HPDE6-E6E7 (cell line): Measurements from ENCODE around the gene BDP1.
"Not testable (repeated sequence)": the region's sequence is repeated elsewhere in the genome, so short reads cannot be mapped to it uniquely, and the experiment has no call there.

Experiments used
- DNase-seq: peaks from one replicate; pipeline ENCODE4 v3.0.0; 2011; ENCODE audit warnings: missing footprints; ENCODE audit errors: extremely low spot score

The BDP1 gene

DNA sequence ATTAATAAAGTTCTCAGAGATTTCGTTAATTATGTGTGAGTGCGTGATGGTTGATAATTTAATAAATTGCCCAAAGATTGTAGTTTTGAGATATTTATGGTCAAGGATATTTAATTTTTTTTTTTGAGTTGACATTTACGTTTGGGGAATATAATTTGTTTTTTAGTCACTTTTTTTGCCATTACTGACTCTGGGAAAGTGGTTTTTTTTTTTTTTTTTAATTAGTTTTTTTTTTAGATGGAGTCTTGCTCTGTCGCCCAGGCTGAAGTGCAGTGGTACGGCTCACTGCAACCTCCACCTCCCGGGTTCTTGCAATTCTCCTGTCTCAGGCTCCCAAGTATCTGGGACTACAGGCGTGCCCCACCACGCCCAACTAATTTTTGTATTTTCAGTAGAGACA lies 1.7 kb downstream of the BDP1 start:
- no peak for DNase-seq

DNA sequence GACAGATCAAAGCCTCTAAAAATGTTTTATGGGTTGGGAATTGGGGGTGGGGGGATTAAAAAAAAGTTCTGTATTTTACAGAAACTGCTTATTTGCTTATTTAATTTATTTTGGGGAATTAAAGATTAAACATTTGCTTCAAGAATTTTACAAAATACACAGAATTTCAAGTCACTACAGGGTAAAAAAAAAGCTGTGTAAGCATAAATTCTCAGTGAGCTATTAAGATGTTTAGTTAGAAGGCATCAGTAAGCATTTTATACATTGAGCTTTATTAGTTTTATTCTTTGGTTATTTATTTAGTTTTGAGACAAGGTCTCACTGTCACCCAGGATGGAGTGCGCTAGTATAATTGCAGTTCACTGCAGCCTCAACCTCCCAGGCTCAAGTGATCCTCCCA lies 5.2 kb downstream of the BDP1 start:
- no peak for DNase-seq

DNA sequence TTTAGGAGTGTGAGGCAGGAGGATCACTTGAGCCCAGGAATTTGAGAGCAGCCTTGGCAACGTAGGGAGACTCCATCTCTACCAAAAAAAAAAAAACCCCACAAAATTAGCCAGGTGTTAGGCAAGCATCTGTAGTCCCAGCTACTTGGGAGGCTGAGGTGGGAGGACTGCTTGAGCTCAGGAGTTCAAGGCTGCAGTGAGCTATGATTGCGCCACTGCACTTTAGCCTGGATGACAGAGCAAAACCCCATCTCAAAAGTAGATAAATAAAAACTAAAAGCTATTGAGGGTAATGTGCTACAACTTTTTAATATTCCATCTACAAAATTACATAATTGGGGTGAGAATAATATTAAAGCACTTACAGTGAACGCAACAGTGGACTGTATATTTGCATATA lies 5.9 kb downstream of the BDP1 start:
- no peak for DNase-seq

DNA sequence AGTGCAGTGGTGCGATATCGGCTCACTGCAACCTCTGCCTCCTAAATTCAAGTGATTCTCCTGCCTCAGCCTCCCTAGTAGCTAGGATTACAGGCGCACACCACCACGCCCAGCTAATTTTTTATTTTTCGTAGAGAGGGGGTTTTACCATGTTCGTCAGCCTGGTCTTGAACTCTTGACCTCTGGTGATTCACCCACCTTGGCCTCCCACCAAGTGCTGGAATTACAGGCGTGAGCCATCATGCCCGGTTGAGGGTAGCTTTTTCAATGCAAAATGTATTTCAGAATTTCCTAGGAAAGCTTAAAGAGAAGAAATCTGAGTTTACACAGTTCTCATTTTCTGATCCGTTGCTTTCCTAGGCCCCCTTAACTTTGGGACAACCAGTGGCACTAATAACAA lies 15.7 kb downstream of the BDP1 start:
- DNase-seq = no peak

DNA sequence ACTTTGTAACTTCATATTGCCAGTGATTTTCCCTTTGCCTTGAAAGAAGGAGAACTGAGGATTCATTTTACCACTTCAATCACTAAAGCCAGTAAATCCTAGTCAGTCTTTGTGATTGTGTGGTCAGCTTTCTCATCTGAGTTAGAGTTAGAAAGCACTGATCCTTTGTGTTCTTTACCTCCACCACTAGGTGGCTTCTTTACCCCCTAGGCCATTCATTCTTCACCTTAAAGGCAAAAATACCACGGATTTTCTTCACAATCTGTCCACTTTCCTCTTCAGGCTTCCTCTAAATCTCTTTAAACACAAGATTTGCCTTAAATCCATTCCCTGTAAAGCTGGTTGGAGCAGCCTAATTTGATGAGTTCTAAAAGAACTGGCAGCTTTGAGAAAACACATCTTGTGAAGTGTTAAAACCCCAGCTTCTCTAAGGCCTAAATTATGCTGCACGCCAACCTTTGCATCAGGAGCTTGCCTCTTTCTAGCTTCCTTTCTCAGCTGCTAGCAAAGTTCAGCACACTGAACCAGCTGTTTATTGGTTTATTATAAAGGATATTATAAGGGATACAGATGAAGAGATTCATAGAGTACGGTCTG lies 20.4 kb downstream of the BDP1 start:
- no peak for DNase-seq

DNA sequence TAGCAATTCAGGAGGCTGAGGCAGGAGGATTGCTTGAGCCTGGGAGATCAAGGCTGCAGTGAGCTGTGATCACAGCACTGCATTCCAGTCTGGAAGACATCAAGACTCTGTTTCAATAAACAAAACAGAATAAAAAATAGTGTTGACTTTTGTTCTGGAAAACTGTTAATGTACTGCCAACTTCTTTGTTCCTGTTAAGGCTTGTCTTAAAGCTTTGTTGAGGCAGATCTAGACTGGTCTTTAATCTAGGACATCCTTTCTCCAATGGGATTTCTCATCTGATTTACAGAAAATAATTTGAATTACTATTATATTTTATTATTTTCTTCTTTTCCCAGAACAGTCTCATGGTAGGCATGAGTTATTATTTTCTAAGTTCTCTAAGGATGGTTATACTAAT lies 26.0 kb downstream of the BDP1 start:
- DNase-seq = no peak

DNA sequence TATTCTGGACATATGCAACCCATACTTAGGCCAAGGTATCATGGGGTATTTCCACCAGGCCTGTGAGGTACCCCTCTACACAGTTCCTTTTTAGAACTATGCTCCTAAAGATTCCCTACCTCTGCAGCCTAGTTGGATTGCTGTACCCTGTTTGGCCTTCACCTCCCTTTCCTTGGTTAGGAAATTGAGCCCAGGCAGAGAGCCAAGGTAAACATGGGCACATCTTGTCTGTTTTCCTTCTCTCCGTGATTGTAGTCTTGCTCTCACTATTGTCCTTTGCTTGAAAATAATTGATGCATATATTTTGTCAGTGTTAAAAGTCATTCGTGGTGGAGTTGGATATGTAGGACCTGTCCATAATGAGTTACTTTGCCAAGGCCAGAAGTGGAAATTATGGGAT lies 26.7 kb downstream of the BDP1 start:
- no peak for DNase-seq

DNA sequence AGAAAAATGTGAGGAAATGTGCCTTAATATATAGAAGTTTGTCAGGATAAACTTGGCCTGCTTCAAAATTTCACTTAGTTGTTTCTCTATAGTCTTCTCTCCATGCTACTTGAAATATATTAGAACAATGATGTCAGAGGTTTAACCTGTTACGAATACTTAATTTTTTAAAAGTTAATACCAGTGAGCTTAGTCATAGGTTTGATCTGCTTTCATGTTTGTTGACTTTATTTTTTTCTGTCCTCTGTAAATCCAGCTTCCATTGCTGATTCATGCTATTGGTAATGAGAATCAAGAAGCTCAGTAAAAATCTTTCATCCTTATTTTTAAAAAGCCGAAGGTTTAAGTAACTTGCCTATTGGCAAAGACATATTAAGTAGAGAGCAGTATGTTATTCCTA lies 27.9 kb downstream of the BDP1 start:
- peak; percentile 42 for DNase-seq

DNA sequence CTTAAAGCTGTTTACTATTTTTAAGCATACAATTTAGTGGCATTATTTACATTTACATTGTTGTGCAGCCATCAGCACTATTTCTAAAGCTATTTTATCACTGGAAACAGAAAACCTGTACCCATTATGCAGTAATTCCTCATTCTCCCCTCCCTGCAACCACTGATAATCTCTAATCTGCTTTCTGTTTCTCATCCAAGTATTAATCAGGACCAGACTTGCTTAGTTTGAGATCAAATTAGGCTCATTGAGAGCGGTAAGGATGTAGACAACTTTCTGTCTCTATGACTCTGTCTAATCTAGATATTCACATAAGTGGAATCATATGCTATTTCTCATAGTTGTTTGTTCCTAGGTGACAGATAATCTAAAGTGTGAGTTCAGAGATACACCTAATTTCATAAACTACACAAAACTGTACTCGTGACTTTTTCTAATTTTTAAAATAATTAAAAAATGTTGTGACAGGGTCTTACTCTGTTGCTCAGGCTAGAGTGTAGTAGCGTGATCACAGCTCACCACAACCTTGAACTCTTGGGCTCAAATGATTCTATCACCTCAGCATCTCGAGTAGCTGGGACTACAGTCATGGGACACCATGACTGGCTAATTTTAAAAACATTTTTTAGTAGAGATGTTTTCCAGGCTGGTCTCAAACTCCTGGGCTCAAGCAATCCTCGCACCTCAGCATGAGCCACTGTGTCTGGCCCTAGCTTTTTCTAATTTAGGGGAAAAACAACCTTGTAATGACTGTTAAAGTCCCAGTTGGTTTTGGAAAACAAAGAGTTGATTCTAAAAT lies 37.6 kb downstream of the BDP1 start:
- no peak for DNase-seq

DNA sequence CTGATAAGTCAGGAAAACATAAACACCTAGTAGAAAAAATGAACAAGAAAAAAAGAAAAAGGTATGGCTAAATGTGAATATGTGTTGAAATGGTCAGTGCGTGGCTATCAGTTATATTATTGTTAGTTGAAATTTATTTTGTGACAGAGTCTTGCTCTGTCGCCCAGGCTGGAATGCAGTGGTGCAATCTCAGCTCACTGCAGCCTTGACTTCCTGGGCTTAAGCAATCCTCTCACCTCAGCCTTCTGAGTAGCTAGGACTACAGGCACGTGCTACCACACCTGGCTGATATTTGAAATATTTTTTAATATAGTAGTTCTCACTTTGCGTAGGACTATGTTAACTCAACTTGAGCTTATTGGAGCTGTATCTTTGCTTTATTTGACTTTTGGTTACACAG lies 38.8 kb downstream of the BDP1 start:
- not testable (repeated sequence) for DNase-seq

DNA sequence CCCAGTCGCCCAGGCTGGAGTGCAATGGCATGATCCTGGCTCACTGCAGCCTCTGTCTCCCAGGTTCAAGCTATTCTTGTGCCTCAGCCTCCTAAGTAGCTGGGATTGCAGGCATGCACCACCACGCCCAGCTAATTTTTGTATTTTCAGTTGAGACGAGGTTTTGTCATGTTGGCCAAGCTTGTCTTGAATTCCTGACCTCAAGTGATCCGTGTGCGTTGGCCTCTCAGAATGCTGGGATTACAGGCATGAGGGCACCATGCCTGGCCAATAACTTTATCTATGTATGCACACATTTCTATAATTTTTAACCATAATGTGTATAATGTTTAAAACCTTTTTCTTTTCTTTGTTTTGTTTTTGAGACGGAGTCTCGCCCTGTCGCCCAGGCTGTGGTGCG lies 43.3 kb downstream of the BDP1 start:
- not testable (repeated sequence) for DNase-seq

DNA sequence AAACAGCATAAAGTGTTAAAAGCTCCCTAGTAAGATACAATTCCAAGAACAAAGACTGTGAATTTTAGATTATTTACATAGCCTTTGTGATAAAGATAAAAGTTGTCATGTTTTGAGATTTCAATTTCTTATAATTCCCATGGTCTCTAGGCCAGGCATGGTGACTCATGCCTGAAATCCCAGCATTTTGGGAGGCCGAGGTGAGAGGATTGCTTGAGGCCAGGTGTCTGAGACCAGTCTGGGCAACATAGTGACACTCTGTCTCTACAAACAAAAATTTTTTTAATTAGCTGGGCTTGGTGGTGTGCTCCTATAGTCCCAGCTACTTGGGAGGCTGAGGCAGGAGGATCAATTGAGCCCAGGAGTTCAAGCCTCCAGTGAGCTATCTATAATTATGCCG lies 48.1 kb downstream of the BDP1 start:
- DNase-seq = no peak

DNA sequence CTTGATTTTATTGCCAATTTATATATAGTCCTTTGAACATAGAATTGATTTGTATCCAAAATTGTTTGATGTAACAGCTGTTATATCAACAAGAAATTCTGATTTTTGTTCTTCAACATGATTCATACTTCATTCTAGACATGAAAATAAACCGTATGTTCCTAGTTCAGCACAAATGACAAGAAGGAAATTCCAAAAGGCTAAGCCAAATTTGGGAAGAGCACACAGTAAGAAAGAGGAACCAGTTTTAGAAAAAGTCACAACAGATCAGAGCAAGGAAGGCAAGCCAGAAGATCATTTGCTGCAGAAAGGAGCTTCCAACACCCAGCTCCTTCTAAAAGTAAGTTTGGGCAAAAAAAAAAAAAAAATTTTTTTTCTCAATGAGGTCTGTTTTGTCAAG lies 66.7 kb downstream of the BDP1 start:
- DNase-seq = no peak

DNA sequence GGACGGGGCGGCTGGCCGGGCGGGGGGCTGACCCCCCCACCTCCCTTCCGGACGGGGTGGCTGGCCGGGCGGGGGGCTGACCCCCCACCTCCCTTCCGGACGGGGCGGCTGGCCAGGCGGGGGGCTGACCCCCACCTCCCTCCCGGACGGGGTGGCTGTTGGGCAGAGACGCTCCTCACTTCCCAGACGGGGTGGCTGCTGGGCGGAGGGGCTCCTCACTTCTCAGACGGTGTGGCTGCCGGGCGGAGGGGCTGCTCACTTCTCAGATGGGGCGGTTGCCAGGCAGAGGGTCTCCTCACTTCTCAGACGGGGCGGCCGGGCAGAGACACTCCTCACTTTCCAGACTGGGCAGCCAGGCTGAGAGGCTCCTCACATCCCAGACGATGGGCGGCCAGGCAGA lies 70.2 kb downstream of the BDP1 start:
- not testable (repeated sequence) for DNase-seq

DNA sequence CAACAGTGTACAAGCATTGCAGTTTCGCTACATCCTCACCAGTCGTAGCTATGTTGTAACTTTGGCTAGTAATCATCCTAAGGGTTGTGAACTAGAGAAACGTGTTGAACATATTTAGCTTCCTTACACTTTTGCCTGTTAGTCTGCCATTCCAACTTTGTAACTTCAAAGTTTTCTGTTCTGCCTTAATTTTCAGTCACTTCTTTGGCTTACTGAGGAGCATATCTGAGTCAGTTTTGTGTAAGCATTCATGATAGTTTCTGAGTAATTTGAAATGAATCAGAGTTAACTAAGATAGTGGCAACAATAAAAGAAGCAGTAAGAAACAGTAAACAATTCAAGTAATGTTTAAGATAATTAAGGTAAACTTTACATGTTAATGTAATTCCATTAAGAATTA lies 72.8 kb downstream of the BDP1 start:
- DNase-seq = no peak

DNA sequence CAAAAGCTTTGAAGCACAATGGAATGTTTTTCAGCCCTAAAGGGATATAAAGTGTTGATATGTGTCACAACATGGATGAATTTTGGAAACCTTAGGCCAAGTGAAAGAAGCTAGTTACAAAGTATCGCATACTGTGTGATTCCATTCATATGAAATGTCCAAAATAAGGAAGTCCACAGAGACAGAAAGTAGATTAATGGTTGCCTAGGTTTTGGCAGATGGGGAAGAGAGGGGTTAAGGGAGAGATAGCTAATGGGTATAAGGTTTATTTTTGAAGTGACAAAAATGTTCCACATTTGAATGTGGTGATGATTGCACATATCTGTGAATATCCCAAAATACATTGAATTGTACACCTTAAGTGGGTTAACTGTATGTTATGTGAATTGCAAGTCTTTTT lies 74.2 kb downstream of the BDP1 start:
- no peak for DNase-seq

DNA sequence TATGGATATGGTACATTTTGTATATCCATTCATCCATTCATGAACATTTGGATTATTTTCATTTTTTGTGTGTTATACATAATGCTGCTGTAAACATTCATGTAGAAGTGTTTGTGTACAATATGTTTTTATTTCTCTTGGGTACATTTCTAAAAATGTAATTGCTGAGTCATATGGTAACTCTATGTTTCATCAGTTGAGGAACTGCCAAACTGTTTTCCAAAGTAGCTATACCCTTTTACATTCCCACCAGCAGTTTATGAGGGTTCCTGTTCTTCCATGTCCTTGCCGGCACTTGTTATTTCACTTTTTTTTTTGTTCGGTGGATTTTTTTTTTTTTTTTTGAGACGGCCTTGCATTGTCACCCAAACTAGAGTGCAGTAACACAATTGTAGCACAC lies 77.7 kb downstream of the BDP1 start:
- DNase-seq = no peak

DNA sequence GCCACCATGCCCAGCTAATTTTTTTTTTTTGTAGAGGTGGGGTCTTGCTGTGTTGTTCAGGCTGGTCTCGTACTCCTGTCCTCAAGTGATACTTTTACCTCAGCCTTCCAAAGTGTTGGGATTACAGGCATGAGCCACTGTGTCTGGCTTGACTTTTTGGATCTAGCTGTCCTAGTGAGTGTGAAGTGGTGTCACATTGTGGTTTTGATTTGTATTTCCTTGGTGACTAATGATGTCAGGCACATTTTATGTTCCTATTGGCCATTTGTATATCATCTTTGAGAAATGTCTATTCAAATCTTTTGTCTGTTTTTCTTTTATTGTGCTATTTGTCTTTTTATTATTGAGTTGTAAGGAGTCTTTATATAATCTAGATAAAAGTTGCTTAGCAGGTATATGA lies 78.2 kb downstream of the BDP1 start:
- DNase-seq = no peak

DNA sequence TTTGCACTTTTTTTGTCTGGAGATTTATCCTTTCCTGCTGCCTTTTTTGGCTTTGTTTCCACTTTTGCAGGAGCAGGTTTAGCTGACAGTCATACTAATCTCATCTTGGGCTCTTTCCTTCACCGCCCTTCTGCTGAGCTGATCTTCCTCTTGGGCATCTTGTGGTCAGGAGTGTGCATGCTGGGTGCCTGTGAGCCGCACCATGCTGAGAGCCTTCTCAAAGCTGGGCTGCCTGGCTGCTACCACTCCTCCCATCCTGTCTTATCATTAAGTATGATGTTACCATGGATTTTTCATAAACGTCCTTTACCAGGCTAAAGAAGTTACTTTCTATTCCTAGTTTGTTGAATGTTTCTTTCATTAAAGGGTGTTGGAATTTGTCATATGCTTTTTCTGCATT lies 82.2 kb downstream of the BDP1 start:
- no peak for DNase-seq

DNA sequence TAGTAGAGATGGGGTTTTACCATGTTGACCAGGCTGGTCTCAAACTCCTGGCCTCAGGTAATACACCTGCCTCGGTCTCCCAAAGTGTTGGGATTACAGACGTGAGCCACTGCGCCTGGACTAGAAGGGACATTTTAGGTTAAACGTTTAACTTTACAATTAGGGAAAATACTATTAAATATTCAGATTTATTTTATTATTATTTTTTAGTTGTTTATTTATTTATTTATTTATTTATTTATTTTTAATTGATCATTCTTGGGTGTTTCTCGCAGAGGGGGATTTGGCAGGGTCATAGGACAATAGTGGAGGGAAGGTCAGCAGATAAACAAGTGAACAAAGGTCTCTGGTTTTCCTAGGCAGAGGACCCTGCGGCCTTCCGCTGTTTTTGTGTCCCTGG lies 95.4 kb downstream of the BDP1 start:
- DNase-seq = not testable (repeated sequence)

DNA sequence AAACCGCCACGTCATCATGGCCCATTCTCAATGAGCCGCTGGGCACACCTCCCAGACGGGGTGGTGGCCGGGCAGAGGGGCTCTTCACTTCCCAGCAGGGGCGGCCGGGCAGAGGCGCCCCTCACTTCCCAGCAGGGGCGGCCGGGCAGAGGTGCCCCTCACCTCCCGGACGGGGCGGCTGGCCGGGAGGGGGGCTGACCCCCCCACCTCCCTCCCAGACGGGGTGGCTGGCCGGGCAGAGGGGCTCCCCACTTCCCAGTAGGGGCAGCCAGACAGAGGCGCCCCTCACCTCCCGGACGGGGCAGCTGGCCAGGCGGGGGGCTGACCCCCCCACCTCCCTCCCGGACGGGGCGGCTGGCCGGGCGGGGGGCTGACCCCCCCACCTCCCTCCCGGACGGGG lies 96.1 kb downstream of the BDP1 start:
- DNase-seq = not testable (repeated sequence)

DNA sequence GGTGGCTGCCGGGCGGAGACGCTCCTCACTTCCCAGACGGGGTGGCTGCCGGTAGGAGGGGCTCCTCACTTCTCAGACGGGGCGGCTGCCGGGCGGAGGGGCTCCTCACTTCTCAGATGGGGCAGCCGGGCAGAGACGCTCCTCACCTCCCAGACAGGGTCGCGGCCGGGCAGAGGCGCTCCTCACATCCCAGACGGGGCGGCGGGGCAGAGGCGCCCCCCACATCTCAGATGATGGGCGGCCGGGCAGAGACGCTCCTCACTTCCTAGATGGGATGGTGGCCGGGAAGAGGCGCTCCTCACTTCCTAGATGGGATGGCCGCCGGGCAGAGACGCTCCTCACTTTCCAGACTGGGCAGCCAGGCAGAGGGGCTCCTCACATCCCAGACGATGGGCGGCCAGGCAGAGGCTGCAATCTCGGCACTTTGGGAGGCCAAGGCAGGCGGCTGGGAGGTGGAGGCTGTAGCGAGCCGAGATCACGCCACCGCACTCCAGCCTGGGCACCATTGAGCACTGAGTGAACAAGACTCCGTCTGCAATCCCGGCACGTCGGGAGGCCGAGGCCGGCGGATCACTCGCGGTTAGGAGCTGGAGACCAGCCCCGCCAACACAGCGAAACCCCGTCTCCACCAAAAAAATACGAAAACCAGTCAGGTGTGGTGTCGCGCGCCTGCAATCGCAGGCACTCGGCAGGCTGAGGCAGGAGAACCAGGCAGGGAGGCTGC lies 96.7 kb downstream of the BDP1 start:
- not testable (repeated sequence) for DNase-seq

DNA sequence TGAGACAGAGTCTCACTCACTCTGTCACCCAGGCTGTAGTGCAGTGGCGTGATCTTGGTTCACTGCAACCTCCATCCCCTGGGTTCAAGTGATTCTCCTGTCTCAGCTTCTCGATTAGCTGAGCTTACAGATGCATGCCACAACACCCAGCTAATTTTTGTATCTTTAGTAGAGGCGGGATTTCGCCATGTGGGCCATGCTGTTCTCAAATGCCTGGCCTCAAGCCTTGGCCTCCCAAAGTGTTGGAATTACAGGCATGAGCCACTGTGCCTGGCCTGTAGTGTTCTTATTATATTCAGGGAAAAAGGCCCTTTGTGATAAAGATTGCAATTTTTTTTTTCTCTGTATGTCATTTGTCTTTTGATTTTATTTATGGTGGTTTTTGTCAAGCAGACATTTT lies 107.7 kb downstream of the BDP1 start:
- DNase-seq = no peak
